DND-41 (cell line): ENCODE data around the gene MYEOV.

Experiments
- ATAC-seq: fragments of 200-7000 bp; cut with Tn5 transposase; 3 replicates; pipeline ENCODE4 v1.9.1; 2021; ENCODE audit warnings: low read depth; ENCODE audit not compliant: insufficient read depth
- DNase-seq: peaks from one replicate; pipeline ENCODE4 v3.0.0-alpha.2; 2020
- H2AFZ ChIP-seq: 2 replicates; pipeline ENCODE4 v1.6.0; 2012; ENCODE audit warnings: low read depth, low read length
- H3K27ac ChIP-seq: 2 replicates; pipeline ENCODE4 v1.5.1; 2012; ENCODE audit warnings: low read length, inconsistent platforms
- H3K27me3 ChIP-seq: fragments of 200-600 bp; sonication (generic); 2 replicates; pipeline ENCODE4 v1.6.0; 2012; ENCODE audit warnings: low read length, mild to moderate bottlenecking, inconsistent platforms; ENCODE audit not compliant: insufficient read depth, poor library complexity
- H3K36me3 ChIP-seq: 2 replicates; pipeline ENCODE4 v1.5.1; 2012; ENCODE audit warnings: low read length, inconsistent platforms; ENCODE audit not compliant: insufficient read depth
- H3K4me1 ChIP-seq: 2 replicates; pipeline ENCODE4 v1.5.1; 2012; ENCODE audit warnings: mild to moderate bottlenecking, low read length; ENCODE audit not compliant: insufficient read depth
- H3K4me2 ChIP-seq: 2 replicates; pipeline ENCODE4 v1.6.0; 2012; ENCODE audit warnings: mild to moderate bottlenecking, moderate library complexity, low read length, inconsistent platforms; ENCODE audit not compliant: insufficient read depth
- H3K4me3 ChIP-seq, 2 experiments: fragments of 200-600 bp in 1 of 2; shearing (Covaris generic) in 1 of 2; 2 replicates each; pipeline ENCODE4 v1.5.1; 2012 to 2016; ENCODE audit warnings: inconsistent platforms in 2 of 2, low read length in 2 of 2, mild to moderate bottlenecking in 2 of 2, low read depth in 1 of 2, moderate library complexity in 1 of 2
- H3K79me2 ChIP-seq: 2 replicates; pipeline ENCODE4 v1.6.0; 2012; ENCODE audit warnings: low read length, inconsistent platforms; ENCODE audit not compliant: insufficient read depth
- H3K9ac ChIP-seq: 2 replicates; pipeline ENCODE4 v1.6.0; 2012; ENCODE audit warnings: low read depth, mild to moderate bottlenecking, inconsistent platforms, low read length, moderate library complexity
- H3K9me3 ChIP-seq: 2 replicates; pipeline ENCODE4 v1.5.1; 2012; ENCODE audit warnings: low read length, moderate library complexity, mild to moderate bottlenecking, inconsistent platforms; ENCODE audit not compliant: insufficient read depth, severe bottlenecking
- H4K20me1 ChIP-seq: 2 replicates; pipeline ENCODE4 v1.6.0; 2012; ENCODE audit warnings: low read length; ENCODE audit not compliant: insufficient read depth
- CTCF ChIP-seq: IDR thresholded peaks from 2 replicates; pipeline ENCODE4 v1.5.1; 2012; ENCODE audit warnings: borderline replicate concordance, low read length, moderate library complexity, mild to moderate bottlenecking; ENCODE audit not compliant: poor library complexity, severe bottlenecking; ENCODE audit errors: extremely low read depth
- EZH2 ChIP-seq: IDR thresholded peaks from 3 replicates; pipeline ENCODE4 v1.6.1; 2012; ENCODE audit warnings: borderline replicate concordance, low read depth, mild to moderate bottlenecking, moderate library complexity, low read length, inconsistent platforms; ENCODE audit not compliant: severe bottlenecking

The MYEOV gene

GRCh38 chr11:69293819-69294505 lies at the start of gene MYEOV:
TSS of gene MYEOV (plus strand) at chr11:69294155. CDS start at chr11:69295355, 1,200 bp downstream.
- H3K4me2 ChIP-seq: no peak within 1 kb of the TSS
- H2AFZ ChIP-seq: no peak within 1 kb of the TSS
- no peak within 1 kb of the TSS for H3K4me3 ChIP-seq
- no peak within 1 kb of the TSS for H3K9ac ChIP-seq
- H3K9me3 ChIP-seq: no peaks in the 10 kb centered on the region
- no peak for ATAC-seq
- H3K4me1 ChIP-seq: peaks cover 28% of the 10 kb centered on the region
- peak; percentile 30 for DNase-seq
- no peak for TF ChIP-seq EZH2
- TF ChIP-seq CTCF: no peak
- no peak within 1 kb of the TSS for H3K27ac ChIP-seq
- H3K27me3 ChIP-seq: no peaks in the 10 kb centered on the region
- H3K36me3 ChIP-seq: no peaks in the 10 kb centered on the region
- peaks cover 30% of the 10 kb centered on the region for H4K20me1 ChIP-seq
- H3K79me2 ChIP-seq: no peaks in the 10 kb centered on the region

GRCh38 chr11:69244266-69244665 lies 49.7 kb upstream of the MYEOV start:
- Histone ChIP-seq H3K9me3 (no peaks in the 10 kb centered on the region), H3K27ac (no peak overlapping the region)
- ATAC-seq: no peak

GRCh38 chr11:69245041-69245440 lies 48.9 kb upstream of the MYEOV start:
- Histone ChIP-seq H2AFZ (no peak overlapping the region), H3K4me2 (no peak overlapping the region), H3K27me3 (no peaks in the 10 kb centered on the region), H3K27ac (no peak overlapping the region), H3K9ac (no peak overlapping the region), H3K4me3 (no peak overlapping the region), H3K36me3 (no peaks in the 10 kb centered on the region), H3K4me1 (no peaks in the 10 kb centered on the region), H3K79me2 (no peaks in the 10 kb centered on the region), H3K9me3 (no peaks in the 10 kb centered on the region), H4K20me1 (no peaks in the 10 kb centered on the region)
- DNase-seq (no peak), ATAC-seq (no peak)
- TF ChIP-seq CTCF (no peak), EZH2 (no peak)

More at GRCh38 chr11:69244266-69244665, 49.7 kb upstream of the MYEOV start:
- no peak overlapping the region for H3K4me3 ChIP-seq
- no peaks in the 10 kb centered on the region for H3K4me1 ChIP-seq
- DNase-seq: no peak
- H3K79me2 ChIP-seq: no peaks in the 10 kb centered on the region
- no peaks in the 10 kb centered on the region for H4K20me1 ChIP-seq
- no peaks in the 10 kb centered on the region for H3K27me3 ChIP-seq
- no peak overlapping the region for H3K9ac ChIP-seq
- no peak overlapping the region for H2AFZ ChIP-seq
- H3K36me3 ChIP-seq: no peaks in the 10 kb centered on the region
- TF ChIP-seq EZH2: no peak
- no peak for TF ChIP-seq CTCF
- H3K4me2 ChIP-seq: no peak overlapping the region
